RWPE2 (cell line): ENCODE results near the gene TPH1.

Source experiments
- ATAC-seq: fragments of 200-7000 bp; cut with Tn5 transposase; 3 replicates; pipeline ENCODE4 v1.9.1; 2021; ENCODE audit warnings: low read depth
- DNase-seq: peaks from one replicate; pipeline ENCODE4 v3.0.0-alpha.2; 2020; ENCODE audit warnings: low spot score
- H3K27ac ChIP-seq: fragments of 450-650 bp; 2 replicates; pipeline ENCODE4 v1.5.1; 2017; ENCODE audit warnings: mild to moderate bottlenecking; ENCODE audit not compliant: poor library complexity, severe bottlenecking
- H3K27me3 ChIP-seq: fragments of 250-450 bp; sonication (Bioruptor Pico); 2 replicates; pipeline ENCODE4 v1.5.1; 2021; ENCODE audit warnings: mild to moderate bottlenecking, moderate library complexity; ENCODE audit not compliant: insufficient read depth, poor library complexity, severe bottlenecking
- H3K36me3 ChIP-seq: fragments of 250-450 bp; sonication (Bioruptor Pico); 2 replicates; pipeline ENCODE4 v1.5.1; 2020; ENCODE audit warnings: low read depth, mild to moderate bottlenecking, moderate library complexity
- H3K4me1 ChIP-seq: fragments of 250-450 bp; sonication (Bioruptor Pico); 2 replicates; pipeline ENCODE4 v1.5.1; 2021; ENCODE audit warnings: mild to moderate bottlenecking, moderate library complexity; ENCODE audit not compliant: insufficient read depth, poor library complexity, severe bottlenecking
- H3K4me3 ChIP-seq: fragments of 250-450 bp; sonication (Bioruptor Pico); 2 replicates; pipeline ENCODE4 v1.5.1; 2021; ENCODE audit warnings: mild to moderate bottlenecking, moderate library complexity; ENCODE audit not compliant: severe bottlenecking
- H3K9me3 ChIP-seq: fragments of 250-450 bp; sonication (Bioruptor Pico); 2 replicates; pipeline ENCODE4 v1.5.1; 2021; ENCODE audit warnings: mild to moderate bottlenecking, moderate library complexity; ENCODE audit not compliant: severe bottlenecking
- CTCF ChIP-seq: fragments of 450-650 bp; IDR thresholded peaks from one replicate; pipeline ENCODE4 v1.5.1; 2017; ENCODE audit warnings: mild to moderate bottlenecking, moderate library complexity; ENCODE audit not compliant: poor library complexity, severe bottlenecking

TPH1 gene

DNA sequence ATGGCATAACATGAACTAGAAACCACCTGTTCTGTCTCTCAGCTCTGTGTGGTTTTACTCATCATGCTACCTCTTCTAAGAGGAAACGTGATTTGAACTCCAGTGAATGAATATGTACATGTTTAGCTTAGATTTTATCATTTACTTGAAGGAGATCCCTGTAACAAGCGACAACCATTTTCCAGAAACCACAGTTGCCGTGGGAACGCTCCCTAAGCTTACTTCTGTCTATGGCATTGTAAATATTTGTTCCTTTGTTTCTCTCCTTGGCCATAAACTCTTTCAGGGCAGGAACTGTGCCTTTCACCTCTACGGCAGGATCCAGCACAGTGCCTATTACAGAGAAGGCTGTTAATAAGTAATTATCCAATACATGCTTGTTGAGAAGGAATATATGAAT lies 17.1 kb upstream of the TPH1 start:
- Histone ChIP-seq H3K27me3 (no peaks in the 10 kb centered on the region), H3K27ac (no peak overlapping the region), H3K4me3 (no peak overlapping the region), H3K9me3 (no peaks in the 10 kb centered on the region), H3K36me3 (no peaks in the 10 kb centered on the region), H3K4me1 (no peaks in the 10 kb centered on the region)
- TF ChIP-seq CTCF = no peak
- ATAC-seq (no peak), DNase-seq (no peak)

- no peaks in the 10 kb centered on the region for H3K9me3 ChIP-seq
- no peaks in the 10 kb centered on the region for H3K36me3 ChIP-seq
- H3K4me3 ChIP-seq = no peak overlapping the region
- no peak overlapping the region for H3K27ac ChIP-seq
- no peaks in the 10 kb centered on the region for H3K4me1 ChIP-seq
- DNase-seq (no peak), ATAC-seq (no peak)
- no peak for TF ChIP-seq CTCF
- H3K27me3 ChIP-seq = no peaks in the 10 kb centered on the region
Measured at GRCh38 chr11:18061351-18061750, 15.3 kb upstream of the TPH1 start.

- no peaks in the 10 kb centered on the region for H3K36me3 ChIP-seq
- no peak overlapping the region for H3K27ac ChIP-seq
- H3K4me1 ChIP-seq = no peaks in the 10 kb centered on the region
- no peaks in the 10 kb centered on the region for H3K9me3 ChIP-seq
- H3K4me3 ChIP-seq = no peak overlapping the region
- H3K27me3 ChIP-seq = no peaks in the 10 kb centered on the region
- DNase-seq (no peak), ATAC-seq (no peak)
- TF ChIP-seq CTCF = no peak
Measured at GRCh38 chr11:18056561-18057181, 10.6 kb upstream of the TPH1 start.

- Histone ChIP-seq H3K27ac (no peak overlapping the region), H3K9me3 (no peaks in the 10 kb centered on the region), H3K36me3 (no peaks in the 10 kb centered on the region), H3K4me3 (no peak overlapping the region), H3K4me1 (no peaks in the 10 kb centered on the region), H3K27me3 (no peaks in the 10 kb centered on the region)
- DNase-seq (no peak), ATAC-seq (no peak)
- TF ChIP-seq CTCF = no peak
Measured at GRCh38 chr11:18054511-18055103, 8.5 kb upstream of the TPH1 start.

- Histone ChIP-seq H3K27ac (no peak overlapping the region), H3K4me3 (no peak overlapping the region), H3K9me3 (no peaks in the 10 kb centered on the region), H3K4me1 (no peaks in the 10 kb centered on the region), H3K27me3 (peaks cover 19% of the 10 kb centered on the region), H3K36me3 (no peaks in the 10 kb centered on the region)
- DNase-seq (no peak), ATAC-seq (no peak)
- TF ChIP-seq CTCF = no peak
Measured at GRCh38 chr11:18050848-18051247, 4.8 kb upstream of the TPH1 start.
